LNCaP clone FGC (cell line): ENCODE results near the gene RALGAPA1.
A peak's percentile ranks its signal among the peaks of the same experiment; 100 is the strongest.

Experiments used
- DNase-seq: peaks from one replicate; pipeline ENCODE4 v3.0.0-alpha.2; 2011; ENCODE audit warnings: low read depth
- H3K4me3 ChIP-seq: 2 replicates; pipeline ENCODE4 v1.5.1; 2011; ENCODE audit warnings: mild to moderate bottlenecking, low read depth, low read length, control low read depth
- TF ChIP-seq, protein P1 (sequence below): IDR thresholded peaks from 2 replicates; pipeline ENCODE4 v1.5.1; 2012; ENCODE audit warnings: mild to moderate bottlenecking; ENCODE audit not compliant: control insufficient read depth, insufficient read depth; ENCODE audit errors: extremely low read depth

RALGAPA1 gene

DNA sequence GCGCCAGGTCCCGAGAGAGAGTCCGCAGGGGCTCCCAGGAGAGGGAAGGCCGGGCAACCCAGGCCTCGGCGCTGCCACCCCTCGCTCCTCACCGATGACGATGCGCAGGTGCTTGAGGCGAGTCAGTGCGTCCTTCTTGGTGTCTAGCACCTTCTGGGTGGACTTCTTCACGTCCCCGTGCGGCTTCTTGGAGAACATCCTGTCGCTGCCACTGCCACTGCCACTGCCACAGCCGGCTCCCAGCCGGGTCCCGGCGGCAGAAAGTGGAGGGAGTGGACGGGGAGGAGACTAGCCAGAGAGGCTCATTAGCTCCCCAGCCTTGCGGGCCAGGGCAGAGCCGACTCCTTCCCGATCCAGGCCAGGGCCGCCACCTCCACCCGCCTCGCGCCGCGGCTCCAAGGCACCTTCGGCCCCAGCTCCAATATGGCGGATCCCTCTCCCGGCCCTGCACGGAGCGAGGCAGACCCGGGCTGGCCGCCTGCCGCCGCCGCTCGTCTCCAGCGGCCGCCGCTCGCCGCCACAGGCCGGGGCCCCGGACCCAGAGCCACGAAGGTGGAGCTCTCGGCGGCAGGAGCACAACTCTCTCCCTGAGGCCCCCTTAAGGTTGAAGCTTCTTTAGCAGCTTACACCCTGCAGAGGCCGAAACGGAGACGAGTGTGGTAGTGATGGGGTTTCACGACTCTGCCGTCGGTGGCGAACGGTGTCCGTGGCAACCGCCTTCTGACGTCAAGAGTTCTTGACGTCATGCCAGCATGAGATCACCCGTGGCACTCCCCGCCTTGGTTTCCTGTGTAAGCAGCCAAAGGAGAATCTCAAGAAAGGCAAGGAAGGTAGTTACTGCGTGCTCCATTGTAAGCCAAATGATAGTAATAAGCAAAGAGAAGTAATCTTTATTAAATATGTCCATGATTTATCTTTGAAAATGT, at the start of gene RALGAPA1:
RALGAPA1 (minus strand) TSS at position 658 of the 926 bp plus-strand sequence; CDS start at position 198, 460 bp downstream.
- peak within 1 kb of the TSS; percentile 82 for H3K4me3 ChIP-seq
- TF ChIP-seq, protein P1, sequence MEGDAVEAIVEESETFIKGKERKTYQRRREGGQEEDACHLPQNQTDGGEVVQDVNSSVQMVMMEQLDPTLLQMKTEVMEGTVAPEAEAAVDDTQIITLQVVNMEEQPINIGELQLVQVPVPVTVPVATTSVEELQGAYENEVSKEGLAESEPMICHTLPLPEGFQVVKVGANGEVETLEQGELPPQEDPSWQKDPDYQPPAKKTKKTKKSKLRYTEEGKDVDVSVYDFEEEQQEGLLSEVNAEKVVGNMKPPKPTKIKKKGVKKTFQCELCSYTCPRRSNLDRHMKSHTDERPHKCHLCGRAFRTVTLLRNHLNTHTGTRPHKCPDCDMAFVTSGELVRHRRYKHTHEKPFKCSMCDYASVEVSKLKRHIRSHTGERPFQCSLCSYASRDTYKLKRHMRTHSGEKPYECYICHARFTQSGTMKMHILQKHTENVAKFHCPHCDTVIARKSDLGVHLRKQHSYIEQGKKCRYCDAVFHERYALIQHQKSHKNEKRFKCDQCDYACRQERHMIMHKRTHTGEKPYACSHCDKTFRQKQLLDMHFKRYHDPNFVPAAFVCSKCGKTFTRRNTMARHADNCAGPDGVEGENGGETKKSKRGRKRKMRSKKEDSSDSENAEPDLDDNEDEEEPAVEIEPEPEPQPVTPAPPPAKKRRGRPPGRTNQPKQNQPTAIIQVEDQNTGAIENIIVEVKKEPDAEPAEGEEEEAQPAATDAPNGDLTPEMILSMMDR: peak; percentile 57
- peak; percentile 92 for DNase-seq

DNA sequence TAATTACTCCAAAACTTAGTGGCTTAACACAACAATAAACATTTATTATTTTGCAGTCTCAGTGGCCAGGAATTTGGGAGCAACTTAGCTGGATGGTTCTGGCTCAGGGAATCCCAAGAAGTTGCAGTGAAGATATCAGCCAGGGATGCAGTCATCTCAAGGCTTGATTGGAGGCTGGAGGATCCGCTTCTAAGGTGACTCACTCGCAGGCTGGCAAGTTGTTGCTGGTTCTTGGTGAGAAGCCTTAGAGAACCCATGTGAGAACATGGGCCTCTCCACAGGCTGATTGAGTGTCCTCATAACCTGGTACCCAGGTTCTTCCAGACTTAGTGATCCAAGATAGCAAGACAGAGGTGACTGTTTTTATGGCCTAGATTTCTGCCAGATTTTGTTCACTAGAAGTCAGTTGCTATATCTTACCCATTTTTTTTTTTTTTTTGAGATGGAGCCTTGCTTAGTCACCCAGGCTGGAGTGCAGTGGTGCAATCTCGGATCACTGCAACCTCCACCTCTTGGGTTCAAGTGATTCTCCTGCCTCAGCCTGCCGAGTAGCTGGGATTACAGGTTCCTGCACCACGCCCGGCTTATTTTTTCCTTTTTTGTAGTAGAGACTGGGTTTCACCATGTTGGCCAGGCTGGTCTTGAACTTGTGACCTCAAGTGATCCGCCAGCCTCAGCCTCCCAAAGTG, 49.6 kb upstream of the RALGAPA1 start:
- TF ChIP-seq, protein P1: no peak
- DNase-seq: no peak

DNA sequence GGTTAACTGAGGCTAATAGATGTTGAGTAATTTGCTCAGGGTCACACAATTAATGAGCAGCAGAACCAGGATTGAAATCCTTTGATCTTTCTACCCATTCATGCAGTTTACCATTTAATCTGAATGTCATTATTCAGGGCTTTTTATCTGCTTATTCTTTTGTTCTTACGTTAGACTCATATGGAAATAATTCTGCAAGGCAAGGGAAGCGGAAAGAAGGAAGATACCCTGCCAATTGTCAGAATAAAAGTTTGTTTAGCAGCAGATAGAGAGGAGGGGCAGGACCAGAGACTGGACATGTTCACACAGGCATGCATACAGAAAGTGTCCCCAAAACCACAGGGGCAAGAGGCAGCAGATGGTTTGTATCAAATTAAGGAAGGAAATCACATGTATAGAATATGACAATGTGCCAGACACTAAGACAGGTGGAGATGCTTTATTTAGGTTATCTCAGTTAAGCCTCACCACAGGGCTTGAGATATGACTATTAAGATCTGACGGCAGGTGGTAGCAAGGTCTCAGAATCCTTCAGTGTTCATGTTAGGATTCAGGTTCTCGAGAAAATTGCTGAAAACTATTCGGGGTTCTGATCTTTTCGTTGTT, 46.9 kb upstream of the RALGAPA1 start:
- TF ChIP-seq, protein P1: no peak
- no peak for DNase-seq
- no peak overlapping the region for H3K4me3 ChIP-seq

More for the DNA sequence above, 49.6 kb upstream of the RALGAPA1 start:
- no peak overlapping the region for H3K4me3 ChIP-seq

DNA sequence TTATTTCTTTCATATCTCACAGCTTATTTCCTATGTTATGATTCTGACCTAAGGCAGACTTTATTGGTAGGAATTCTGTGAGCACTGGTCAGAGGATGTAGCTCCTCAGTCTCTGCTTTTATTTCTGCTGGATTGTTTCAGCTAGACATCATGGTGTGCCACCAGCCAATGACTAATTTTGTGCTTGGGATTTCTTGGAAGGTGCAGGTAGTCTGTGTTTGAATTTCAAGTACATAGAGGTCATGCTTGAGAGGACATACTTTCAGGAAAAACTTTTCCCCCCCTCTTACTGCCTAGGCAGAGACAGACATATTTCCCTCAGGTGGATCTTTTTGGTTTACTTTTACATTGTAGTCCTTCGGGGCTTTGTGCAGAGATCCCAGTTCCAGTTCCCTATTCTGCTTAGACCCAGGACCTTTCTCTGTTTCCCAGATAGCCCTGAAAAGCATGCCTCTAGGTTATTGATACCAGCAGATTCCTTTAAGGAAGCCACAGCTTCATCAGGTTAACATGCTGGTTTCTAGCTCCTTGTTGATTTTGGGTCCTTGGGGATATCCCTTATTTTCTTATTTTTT, 45.7 kb upstream of the RALGAPA1 start:
- no peak overlapping the region for H3K4me3 ChIP-seq
- DNase-seq: no peak
- TF ChIP-seq, protein P1: no peak

DNA sequence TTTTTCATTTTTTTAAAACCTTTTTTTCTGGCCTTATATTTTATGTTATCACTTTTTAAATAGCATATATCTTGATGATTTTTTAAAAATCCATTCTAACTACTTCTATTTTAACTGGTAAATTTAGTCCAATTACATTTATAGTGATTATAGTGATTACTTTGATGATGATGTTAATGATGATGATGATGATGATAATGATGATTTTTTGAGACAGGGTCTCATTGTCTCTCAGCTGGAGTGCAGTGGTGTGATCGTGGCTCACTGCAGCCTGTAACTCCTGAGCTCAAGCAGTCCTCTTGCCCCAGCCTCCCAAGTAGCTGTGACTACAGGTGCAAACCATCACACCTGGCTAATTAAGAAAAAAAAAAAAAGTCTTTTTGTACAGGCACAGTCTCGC, 44.1 kb upstream of the RALGAPA1 start:
- TF ChIP-seq, protein P1: no peak
- DNase-seq: no peak
- H3K4me3 ChIP-seq: no peak overlapping the region

DNA sequence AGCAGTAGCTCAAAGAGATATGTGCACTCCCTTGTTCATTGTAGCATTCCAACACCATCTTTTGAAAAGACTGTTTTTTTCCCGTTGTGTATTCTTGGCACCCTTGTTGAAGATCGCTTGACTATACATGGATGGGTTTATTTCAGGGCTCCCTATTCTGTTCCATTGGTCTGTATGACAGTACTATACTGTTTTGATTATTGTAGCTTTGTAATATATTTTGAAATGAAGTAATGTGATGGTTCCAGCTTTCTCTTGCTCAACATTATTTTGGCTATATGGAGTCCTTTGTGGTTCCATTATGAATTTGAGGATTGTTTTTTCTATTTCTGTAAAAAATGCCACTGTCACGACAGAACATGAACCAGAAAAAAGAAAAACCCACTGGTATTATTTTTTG, 42.7 kb upstream of the RALGAPA1 start:
- TF ChIP-seq, protein P1: no peak
- DNase-seq: no peak
- no peak overlapping the region for H3K4me3 ChIP-seq
